GM10847 (cell line): ENCODE results near the gene SUPT20H.

Source experiments
- POLR2A ChIP-seq: IDR thresholded peaks from 2 replicates; pipeline ENCODE4 v1.6.1; 2011; ENCODE audit not compliant: insufficient read length; ENCODE audit errors: extremely low read depth

SUPT20H gene

DNA sequence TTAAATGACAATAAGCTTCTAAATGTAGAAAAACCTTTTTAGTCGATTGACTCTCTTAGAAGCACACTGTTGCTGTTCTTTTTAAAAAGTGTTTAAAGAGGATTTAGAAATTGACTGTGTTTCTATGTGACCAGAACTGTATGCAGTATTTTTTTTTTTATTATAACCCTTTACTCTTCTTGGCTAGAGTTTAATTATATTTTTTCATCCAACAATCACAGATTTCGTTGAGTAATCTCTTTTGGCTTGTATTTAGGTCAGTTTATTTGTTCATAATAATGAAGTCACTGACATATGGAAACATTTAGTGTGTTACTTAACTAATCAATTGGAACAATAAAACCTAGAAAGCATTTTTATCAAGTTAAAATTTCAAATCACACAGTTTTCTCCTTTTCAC, 26.1 kb upstream of the SUPT20H start:
- TF ChIP-seq POLR2A = no peak

DNA sequence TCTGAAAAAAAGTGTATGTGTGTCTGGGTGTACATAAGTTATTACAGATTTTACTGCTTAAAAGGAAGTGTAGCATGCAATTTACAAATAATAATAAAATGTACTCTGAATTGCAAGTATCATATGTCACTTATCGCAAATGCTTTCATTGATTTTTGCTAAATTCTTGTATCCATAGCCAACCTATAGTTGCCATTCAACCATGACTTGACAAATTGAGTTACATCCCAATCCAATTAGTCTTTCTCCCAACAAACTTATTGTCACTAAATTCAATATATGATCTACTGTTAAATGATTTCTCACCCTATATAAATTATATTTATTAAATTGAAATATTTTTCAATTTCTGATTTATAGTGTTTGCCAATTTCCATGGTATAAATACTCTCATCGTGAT, 17.3 kb upstream of the SUPT20H start:
- no peak for TF ChIP-seq POLR2A

- no peak for TF ChIP-seq POLR2A
Measured at GRCh38 chr13:37075164-37075563, 15.7 kb upstream of the SUPT20H start.

DNA sequence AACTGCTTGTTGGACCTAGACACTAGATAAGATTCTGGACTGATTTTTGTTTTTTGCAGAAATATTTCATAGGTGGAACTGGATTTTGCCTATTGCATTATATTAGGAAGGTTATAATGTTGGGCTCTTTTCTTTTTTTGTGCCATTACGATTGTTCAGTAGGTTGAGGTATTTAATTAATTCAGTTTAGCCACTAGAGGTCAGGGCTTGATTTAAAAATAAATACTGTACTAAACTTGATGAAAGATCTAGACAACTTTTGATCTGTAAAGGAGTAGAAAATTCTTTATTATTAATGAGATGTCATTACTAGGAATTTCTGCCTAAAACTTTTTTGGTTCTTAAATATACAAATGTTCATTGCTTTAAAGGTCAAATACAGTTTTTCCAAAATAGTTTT, 15.2 kb upstream of the SUPT20H start:
- no peak for TF ChIP-seq POLR2A

DNA sequence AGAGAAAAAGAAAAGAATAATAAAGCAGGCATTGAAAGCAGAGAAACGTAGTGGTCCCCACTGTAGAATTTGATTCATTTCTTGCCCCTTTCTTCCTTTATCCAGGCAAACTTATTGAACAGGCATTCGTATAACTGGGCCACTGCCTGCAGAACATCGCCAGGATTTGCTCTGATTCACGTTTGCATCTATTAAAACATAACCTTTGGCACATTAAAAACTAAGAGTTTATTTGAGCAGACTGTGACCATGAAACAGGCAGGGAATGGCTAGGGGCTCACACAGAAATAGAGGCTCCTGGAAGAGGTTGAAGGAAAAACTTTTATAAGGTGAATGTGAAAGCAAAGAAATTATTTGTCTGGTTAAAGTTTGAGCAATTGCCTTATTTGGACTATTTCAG, 12.5 kb upstream of the SUPT20H start:
- no peak for TF ChIP-seq POLR2A

GRCh38 chr13:37070956-37071355, 11.5 kb upstream of the SUPT20H start:
- TF ChIP-seq POLR2A = no peak

DNA sequence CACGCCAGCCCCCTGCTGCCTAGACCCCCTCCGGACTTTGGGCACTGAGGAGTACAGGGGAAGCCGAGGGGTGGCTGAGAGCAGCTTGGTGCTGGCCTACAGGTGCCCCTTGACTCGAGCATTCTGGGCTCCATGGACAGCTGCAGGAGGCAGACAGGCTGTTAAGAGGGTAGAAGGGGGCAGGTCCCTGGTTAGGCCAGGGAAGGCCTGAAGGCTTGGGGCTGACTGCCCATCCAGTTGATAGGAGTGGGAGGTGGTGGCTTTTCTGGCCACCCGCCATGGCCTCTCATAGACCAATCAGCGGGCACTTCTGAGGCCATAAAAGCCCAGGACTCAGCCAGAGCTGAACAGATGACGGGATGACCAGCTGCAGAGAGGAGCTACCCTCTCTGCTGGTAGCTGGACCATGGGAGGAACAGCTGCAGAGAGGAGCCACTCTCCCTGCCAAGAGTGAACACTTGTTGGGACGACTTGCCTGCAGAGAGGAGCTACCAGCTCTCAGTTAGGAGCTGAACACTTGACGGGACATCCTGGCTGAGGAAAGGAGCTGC, 10.7 kb upstream of the SUPT20H start:
- TF ChIP-seq POLR2A = no peak

DNA sequence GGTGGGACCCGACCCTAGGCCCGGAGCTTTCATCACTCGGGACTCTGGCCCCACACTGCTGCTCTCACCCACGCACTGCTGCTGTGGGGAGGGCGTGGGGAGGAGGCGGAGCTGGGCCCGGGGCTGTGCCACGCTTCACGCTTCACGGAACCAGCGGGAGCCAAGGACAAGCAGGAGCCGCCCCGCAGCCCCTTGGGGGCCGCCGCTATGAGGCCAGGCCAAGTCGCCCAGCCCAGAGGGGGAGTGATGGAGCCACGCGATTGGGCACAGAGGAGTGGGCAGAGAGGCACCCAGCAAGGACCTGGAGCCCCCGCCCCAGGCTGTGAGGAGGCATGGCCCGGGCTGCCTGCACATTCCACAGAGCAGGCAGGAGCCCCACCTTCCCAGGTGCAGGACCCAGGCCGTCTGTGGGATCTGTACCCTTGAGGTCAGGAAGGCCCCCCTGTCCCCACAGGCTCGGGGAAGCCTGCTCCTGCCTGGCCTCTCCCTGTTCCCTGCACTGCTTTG, 10.2 kb upstream of the SUPT20H start:
- no peak for TF ChIP-seq POLR2A

DNA sequence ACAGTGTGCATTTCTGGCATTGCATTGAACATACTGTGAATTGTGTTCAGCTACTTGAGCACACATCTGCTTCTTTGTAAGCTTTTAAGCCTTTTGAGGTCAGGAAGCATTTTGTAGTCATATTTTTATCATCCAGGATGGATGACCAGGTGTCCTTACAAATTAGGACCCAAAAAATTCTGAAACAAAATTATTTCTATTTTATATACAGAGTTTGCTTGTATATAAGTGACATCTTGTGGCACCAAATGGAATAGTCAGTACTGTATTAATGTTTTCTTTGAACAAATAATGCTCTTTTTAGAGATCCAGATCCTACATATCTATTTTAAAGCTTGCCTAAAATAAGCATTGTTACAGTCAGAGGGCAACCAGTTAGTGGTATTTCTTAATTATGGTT, 9.5 kb upstream of the SUPT20H start:
- no peak for TF ChIP-seq POLR2A

GRCh38 chr13:37067874-37068273, 8.4 kb upstream of the SUPT20H start:
- TF ChIP-seq POLR2A = no peak

DNA sequence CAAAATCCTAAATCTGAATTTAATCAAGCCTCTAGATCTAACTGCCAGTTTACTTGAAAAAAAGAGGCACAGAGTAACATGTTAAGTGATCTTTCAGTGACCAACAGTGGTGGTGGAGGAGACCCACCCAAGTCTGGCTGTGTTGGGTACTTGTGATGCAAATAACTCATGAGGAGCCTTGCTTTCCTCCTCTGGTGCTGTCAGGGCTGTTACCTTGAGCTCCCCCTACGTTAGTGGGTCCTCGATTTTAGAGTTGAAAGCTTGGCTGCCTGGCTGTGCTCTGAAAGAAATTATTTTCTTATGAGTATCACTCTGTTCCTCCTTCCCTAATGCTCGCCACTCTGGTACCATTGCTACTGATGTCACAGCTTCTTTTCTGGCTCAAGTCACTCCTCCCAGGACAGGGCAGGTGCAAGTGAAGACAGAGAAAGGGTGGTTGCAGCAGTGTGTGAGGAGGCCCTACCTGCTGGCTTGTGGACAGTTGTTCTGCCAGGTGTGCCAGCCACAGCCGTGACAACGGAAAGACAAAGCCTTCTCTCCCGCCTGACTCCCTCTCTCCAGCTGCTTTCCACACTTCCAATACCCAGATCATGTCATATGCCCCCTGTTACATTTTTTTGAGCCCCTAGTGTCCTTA, 6.5 kb upstream of the SUPT20H start:
- TF ChIP-seq POLR2A = no peak

DNA sequence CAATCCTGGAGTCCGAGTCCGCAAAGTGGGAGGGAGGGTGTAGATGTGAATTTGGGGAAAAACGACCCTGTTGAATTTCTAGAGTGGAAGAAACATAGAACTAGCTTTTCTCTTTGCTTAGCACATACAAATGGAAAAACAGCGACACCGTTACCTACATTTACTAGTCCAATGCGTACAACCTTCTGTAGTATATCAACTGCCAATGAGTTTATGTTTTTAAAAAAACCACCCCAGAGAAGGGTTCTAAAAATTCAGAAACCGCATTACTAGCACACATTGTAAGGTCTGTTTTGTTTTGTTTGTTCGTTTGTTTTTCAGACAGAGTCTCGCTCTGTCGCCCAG, 332 bp upstream of the SUPT20H start:
- TF ChIP-seq POLR2A = no peak

- TF ChIP-seq POLR2A = no peak
Measured at GRCh38 chr13:37049810-37050209, 9.7 kb downstream of the SUPT20H start.

- TF ChIP-seq POLR2A = no peak
Measured at GRCh38 chr13:37047846-37048245, 11.6 kb downstream of the SUPT20H start.

GRCh38 chr13:37047032-37047431, 12.5 kb downstream of the SUPT20H start:
- no peak for TF ChIP-seq POLR2A

DNA sequence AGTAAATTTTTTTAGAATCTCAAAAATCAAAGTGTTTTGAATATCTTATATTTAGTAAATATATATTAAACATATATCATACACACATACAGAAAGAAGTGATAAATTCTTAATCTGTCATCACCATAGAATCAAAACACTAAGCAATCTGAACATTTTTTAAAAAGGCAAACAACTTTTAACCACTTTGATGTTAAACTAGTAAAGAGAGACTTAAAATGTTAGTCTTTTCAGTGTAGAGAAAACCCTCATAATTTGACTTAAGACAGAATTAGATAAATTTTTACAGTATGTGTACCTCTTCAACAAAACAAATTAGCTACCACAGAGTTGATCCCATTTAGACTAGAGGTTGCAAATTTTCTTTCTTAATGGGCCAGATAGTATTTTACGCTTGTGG, 13.4 kb downstream of the SUPT20H start:
- no peak for TF ChIP-seq POLR2A

DNA sequence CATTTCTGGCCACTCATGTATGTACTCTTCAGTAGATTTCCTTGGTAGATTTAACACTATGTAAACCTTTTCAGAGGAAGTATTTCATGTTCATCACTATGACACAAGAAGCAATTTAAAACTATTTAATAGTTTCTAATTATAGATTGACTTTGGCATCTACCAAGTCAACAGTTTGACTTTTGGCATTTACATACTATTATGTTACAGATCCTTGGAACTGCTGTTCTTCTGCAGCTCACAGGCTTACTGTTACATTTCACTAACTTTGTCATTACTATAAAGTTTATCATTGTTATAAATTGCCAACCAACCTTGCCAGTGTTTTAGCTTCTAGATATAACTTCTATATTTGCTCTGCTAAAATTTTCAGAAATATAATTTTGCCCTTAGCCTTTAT, 18.7 kb downstream of the SUPT20H start:
- no peak for TF ChIP-seq POLR2A
